ENCODE data around the gene HBEGF.

Gene HBEGF

GRCh38 chr5:140356853-140357725 lies 10.7 kb upstream of the HBEGF start (continued):
- TF ChIP-seq TSHZ2 (CRISPR knock-in tag; IDR thresholded peaks at IDR 0.05) (no peak), PATZ1 (CRISPR knock-in tag; IDR thresholded peaks at IDR 0.05; ENCODE audit: borderline replicate concordance) (no peak), TCF4 (CRISPR knock-in tag; IDR thresholded peaks at IDR 0.05; ENCODE audit: borderline replicate concordance) (no peak), GLIS3 (CRISPR knock-in tag; IDR thresholded peaks at IDR 0.05) (no peak), ZFP30 (CRISPR knock-in tag; IDR thresholded peaks at IDR 0.05) (no peak), SNAI2 (CRISPR knock-in tag; IDR thresholded peaks at IDR 0.05) (no peak), PPARA (CRISPR knock-in tag; IDR thresholded peaks at IDR 0.05; ENCODE audit: borderline replicate concordance) (no peak), RARB (CRISPR knock-in tag; IDR thresholded peaks at IDR 0.05) (no peak)
- TF ChIP-seq, protein P1, sequence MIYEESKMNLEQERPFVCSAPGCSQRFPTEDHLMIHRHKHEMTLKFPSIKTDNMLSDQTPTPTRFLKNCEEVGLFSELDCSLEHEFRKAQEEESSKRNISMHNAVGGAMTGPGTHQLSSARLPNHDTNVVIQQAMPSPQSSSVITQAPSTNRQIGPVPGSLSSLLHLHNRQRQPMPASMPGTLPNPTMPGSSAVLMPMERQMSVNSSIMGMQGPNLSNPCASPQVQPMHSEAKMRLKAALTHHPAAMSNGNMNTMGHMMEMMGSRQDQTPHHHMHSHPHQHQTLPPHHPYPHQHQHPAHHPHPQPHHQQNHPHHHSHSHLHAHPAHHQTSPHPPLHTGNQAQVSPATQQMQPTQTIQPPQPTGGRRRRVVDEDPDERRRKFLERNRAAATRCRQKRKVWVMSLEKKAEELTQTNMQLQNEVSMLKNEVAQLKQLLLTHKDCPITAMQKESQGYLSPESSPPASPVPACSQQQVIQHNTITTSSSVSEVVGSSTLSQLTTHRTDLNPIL (CRISPR knock-in tag; IDR thresholded peaks at IDR 0.05; ENCODE audit: low read depth), result no peak

GRCh38 chr5:140355546-140355945 lies 9.1 kb upstream of the HBEGF start:
- ATAC-seq, result no peak
- TF ChIP-seq CSRNP3 (CRISPR knock-in tag; IDR thresholded peaks at IDR 0.05) (no peak), ARNTL (CRISPR knock-in tag; IDR thresholded peaks at IDR 0.05; ENCODE audit: borderline replicate concordance, low read depth) (no peak), PPARA (CRISPR knock-in tag; IDR thresholded peaks at IDR 0.05; ENCODE audit: borderline replicate concordance) (no peak), ESRRG (CRISPR knock-in tag; IDR thresholded peaks at IDR 0.05) (no peak), ZFP30 (CRISPR knock-in tag; IDR thresholded peaks at IDR 0.05) (no peak), BACH2 (CRISPR knock-in tag; IDR thresholded peaks at IDR 0.05; ENCODE audit: borderline replicate concordance) (no peak)
- TF ChIP-seq, protein P2, sequence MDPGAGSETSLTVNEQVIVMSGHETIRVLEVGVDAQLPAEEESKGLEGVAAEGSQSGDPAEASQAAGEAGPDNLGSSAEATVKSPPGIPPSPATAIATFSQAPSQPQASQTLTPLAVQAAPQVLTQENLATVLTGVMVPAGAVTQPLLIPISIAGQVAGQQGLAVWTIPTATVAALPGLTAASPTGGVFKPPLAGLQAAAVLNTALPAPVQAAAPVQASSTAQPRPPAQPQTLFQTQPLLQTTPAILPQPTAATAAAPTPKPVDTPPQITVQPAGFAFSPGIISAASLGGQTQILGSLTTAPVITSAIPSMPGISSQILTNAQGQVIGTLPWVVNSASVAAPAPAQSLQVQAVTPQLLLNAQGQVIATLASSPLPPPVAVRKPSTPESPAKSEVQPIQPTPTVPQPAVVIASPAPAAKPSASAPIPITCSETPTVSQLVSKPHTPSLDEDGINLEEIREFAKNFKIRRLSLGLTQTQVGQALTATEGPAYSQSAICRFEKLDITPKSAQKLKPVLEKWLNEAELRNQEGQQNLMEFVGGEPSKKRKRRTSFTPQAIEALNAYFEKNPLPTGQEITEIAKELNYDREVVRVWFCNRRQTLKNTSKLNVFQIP (CRISPR knock-in tag; IDR thresholded peaks at IDR 0.05; ENCODE audit: borderline replicate concordance, low read depth), result no peak

- ATAC-seq, result peak; percentile 90
- TF ChIP-seq ZFP3 (CRISPR knock-in tag; IDR thresholded peaks at IDR 0.05), result peak; percentile 78
- TF ChIP-seq ISL1 (CRISPR knock-in tag; IDR thresholded peaks at IDR 0.05), result peak; percentile 78
- no peak for TF ChIP-seq ZNF8 (CRISPR knock-in tag; IDR thresholded peaks at IDR 0.05)
Measured at GRCh38 chr5:140351609-140352334, 5.4 kb upstream of the HBEGF start.

GRCh38 chr5:140349244-140349643 lies 2.8 kb upstream of the HBEGF start:
- TF ChIP-seq ZNF70 (CRISPR knock-in tag; IDR thresholded peaks at IDR 0.05) (no peak), ZC3H10 (CRISPR knock-in tag; IDR thresholded peaks at IDR 0.05) (no peak), TCF4 (CRISPR knock-in tag; IDR thresholded peaks at IDR 0.05; ENCODE audit: borderline replicate concordance) (no peak), ARNTL (CRISPR knock-in tag; IDR thresholded peaks at IDR 0.05; ENCODE audit: borderline replicate concordance, low read depth) (no peak), ESRRG (CRISPR knock-in tag; IDR thresholded peaks at IDR 0.05) (no peak), TOX (CRISPR knock-in tag; IDR thresholded peaks at IDR 0.05; ENCODE audit: borderline replicate concordance) (no peak), OSR1 (CRISPR knock-in tag; IDR thresholded peaks at IDR 0.05) (no peak)
- TF ChIP-seq, protein P2 (CRISPR knock-in tag; IDR thresholded peaks at IDR 0.05; ENCODE audit: borderline replicate concordance, low read depth), result no peak
- no peak for ATAC-seq
